Kidney tubule cell (primary cell): ENCODE data around the gene HACD3.
"Not testable (repeated sequence)": the region's sequence is repeated elsewhere in the genome, so short reads cannot be mapped to it uniquely, and the experiment has no call there.

Experiments
- DNase-seq: peaks from one replicate; pipeline ENCODE4 v3.0.0-alpha.2; 2018; ENCODE audit warnings: low spot score

Gene HACD3

DNA sequence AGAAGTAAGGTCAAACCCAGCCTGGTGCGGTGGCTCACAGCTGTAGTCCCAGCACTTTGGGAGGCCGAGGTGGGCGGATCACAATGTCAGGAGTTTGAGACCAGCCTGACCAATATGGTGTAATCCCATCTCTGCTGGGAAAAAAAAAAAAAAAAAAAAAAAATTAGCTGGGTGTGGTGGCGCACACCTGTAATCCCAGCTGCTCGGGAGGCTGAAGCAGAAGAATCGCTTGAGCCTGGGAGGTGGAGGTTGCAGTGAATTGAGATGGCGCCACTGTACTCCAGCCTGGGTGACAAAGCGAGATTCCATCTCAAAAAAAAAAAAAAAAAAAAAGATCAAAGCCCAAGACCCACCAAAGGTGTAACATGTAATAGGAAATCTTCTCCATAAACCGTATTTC is 19.0 kb downstream of the HACD3 start:
- DNase-seq = not testable (repeated sequence)

GRCh38 chr15:65550681-65551098 is 20.4 kb downstream of the HACD3 start:
- DNase-seq = peak; percentile 15

DNA sequence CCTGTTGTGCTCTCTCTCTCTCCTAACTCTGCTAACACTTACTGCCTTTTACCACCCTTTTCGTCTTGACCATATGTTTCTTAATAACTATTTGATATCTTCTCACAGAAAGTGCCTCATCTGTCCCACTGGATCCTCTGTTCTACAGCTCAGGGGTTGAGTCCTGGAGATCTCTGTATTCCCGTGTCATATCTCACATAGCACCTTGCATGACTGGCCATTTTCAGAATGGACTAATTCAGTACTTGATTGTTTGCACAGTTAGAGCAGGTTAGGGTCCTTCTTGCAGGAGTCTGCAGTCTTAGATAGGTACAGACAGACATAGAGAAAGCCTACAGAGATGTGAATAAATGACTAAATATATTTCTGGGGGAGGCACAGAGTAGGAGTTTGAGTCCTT is 20.9 kb downstream of the HACD3 start:
- no peak for DNase-seq

GRCh38 chr15:65552851-65553250 is 22.6 kb downstream of the HACD3 start:
- not testable (repeated sequence) for DNase-seq

GRCh38 chr15:65553691-65554090 is 23.4 kb downstream of the HACD3 start:
- no peak for DNase-seq

GRCh38 chr15:65556622-65557021 is 26.4 kb downstream of the HACD3 start:
- no peak for DNase-seq

DNA sequence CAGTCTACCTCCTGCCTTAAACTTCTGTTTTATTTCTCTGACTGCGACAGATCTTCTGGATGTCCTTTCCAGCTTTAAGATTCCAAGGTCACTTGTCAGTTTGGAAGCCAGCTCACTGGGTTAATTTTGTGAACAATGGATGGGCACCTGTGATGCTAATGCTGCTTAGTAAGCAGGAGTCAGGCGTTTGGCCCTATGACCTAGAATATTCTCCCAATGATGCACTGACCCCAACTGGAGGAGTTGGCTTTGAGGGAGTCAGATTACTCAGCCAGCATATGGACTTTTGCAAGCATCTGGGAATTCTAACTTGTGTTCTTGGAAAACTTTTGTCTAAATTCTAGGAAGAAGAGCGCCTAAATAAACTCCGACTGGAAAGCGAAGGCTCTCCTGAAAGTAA is 28.1 kb downstream of the HACD3 start:
- no peak for DNase-seq

- no peak for DNase-seq
Observed at GRCh38 chr15:65558997-65559760, 28.9 kb downstream of the HACD3 start.

GRCh38 chr15:65559941-65560340 is 29.7 kb downstream of the HACD3 start:
- DNase-seq = no peak

GRCh38 chr15:65561934-65562333 is 31.7 kb downstream of the HACD3 start:
- peak; percentile 44 for DNase-seq

DNA sequence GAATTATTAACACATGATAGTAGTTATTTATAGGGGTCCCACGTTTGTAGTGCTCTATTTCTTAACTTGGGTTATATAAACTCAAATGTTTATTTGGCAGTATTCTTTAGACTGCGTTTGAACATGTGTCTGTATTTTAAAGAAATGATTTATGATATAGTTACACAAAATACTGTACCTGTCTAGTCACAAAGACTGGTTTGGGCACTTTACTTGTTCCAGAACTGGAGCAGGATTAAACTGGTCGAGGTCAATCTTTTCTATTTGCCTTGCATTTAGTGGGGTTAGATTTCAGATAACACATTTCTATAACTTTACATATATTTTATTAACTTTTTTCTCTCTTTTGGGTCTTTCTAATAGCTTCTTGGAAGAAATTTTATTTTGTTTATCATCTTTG is 39.5 kb downstream of the HACD3 start:
- no peak for DNase-seq

GRCh38 chr15:65571971-65572370 is 41.7 kb downstream of the HACD3 start:
- no peak for DNase-seq

DNA sequence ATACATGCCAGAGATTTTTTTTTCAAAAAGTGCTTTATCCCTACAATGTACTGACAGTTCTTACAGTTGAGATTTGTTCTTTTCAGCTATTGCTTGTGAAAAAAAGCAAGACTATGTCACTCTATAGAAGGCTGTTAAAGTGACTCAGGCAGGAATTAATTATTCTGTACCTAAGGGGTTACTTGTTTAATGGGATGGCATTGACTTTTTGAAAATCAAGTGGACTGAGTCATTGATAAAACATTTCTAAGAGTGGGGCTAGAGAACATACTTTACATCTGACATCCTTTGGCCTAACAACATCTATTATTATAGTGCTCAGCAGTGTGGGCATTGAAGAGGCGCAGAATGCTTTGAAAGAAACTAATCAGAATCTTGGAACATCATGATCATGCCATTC is 46.4 kb downstream of the HACD3 start:
- DNase-seq = peak; percentile 73

DNA sequence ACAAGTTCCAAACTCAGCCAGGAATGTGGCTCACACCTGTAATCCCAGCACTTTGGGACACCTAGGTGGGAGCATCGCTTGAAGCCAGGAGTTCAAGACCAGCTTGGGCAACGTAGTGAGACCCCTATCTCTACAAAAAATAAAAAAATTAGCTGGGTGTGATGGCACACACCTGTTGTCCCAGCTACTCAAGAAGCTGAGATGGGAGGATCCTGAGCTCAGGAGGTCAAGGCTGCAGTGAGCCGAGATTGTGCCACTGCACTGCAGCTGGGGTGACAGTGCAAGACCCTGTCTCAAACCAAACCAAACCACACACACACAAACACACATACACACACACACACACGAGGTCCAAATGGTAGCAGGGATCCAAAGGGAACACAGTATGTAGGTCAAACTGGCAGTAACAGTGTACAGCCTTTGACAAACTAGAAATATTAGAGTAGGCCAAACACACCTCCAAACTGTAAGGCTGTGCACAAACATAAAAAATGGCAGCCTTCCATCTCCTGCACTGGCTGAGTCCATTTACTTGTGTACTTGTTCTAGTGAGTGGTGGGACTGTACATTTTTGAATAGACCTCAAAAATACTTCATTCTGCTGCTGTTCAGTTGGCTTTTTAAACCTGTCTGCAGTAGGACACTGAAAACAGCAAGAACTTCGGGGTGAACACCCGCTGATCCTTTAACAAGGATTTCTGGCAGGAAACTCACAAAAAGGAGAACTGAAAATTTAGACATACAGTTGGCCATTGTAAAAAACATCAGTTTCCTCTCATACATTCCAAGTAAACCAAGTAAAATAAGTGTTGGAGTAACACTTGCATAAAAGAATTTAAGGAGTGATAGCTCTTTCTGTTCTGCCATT is 47.1 kb downstream of the HACD3 start:
- no peak for DNase-seq

DNA sequence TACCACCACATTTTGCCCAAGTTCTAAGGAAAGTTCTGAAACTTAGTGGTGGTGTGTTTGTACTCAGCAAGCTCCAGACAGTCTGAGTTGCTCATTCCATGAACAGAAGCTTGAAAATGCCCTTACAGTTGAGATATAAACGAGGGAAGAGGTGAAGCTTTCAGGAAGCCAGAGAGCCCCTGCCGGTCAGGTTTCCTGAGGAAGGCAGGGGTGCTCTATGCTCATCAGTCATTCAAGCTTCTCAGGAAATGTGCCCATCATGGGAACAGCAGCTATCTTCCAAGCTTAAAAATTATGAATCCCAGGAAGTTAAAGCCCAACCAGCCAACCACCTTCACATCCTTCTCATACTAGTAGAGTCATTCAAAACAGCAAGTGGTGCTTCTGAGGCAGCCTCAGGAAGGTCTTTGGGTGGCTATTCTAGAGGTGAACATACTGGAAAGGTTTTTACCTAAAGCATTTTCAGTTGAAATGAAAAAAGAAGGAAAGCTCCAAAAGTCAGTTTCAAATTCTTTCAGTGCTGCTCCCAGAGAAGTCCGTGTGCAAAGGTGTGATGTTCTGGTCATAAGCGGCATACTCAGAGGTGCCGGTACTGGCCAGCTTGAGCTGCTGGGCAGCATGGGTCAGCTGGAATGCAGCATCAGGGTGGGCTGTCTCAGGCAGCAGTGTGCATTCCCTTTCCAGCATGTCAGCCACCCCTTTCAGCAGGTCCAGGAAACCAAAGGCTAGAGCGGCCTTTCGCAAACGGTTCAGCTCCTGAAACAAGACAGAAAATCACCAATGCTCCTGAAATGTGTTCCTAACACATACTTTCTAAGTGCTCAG is 48.9 kb downstream of the HACD3 start:
- no peak for DNase-seq

GRCh38 chr15:65579762-65580161 is 49.5 kb downstream of the HACD3 start:
- DNase-seq = no peak

- peak; percentile 57 for DNase-seq
Observed at GRCh38 chr15:65580287-65580686, 50.0 kb downstream of the HACD3 start.

GRCh38 chr15:65583701-65584100 is 53.4 kb downstream of the HACD3 start:
- peak; percentile 60 for DNase-seq

DNA sequence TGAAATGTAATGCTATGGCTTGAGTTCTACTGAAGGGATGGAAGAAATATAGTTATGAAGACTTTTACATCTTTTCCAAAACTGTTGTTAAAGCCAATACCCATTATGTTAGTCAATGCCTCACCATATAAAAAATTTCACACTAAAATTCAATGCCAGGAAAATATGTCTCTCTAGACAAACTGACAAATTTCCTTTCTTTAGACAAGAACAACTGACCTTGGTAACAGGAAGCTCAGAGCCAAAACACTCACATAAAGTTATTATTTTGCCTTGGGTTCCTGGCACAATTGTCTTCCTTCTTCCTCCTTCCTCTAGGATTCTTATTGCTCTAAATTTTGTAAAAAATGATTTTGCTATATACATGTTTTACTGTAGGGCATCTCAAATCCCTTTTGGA is 54.0 kb downstream of the HACD3 start:
- no peak for DNase-seq

DNA sequence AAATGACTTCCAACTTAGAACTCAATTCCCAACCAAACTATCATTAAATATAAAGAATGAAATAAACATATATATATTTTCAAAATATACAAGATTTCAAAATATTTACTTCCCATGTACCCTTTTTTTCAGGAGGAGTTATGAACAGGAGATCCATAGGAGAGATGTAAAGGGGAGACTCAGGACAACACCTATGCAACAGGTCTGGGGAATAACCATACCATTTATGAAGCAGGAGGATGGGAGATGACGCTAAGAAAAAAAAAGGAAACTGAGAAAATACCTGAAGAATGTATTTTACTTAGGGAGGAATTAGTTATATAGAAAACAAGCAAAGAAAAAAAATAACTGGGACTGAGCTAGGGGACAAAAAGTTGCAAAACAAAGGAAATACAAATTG is 56.8 kb downstream of the HACD3 start:
- DNase-seq = no peak

- DNase-seq = no peak
Observed at GRCh38 chr15:65595960-65596359, 65.7 kb downstream of the HACD3 start.

GRCh38 chr15:65598468-65598867 is 68.2 kb downstream of the HACD3 start:
- no peak for DNase-seq
